Stimulated activated naive CD4-positive, alpha-beta T cell treated with Interleukin-2 at 50 U/mL for 16 hours (primary cell): ENCODE measurements around the gene GORASP2.

Source experiments
- DNase-seq: peaks from one replicate; lab custom pipeline; 2025; lab: John Stamatoyannopoulos, UW

GORASP2 gene

GRCh38 chr2:170923799-170924198 lies 5.3 kb upstream of the GORASP2 start:
- no peak for DNase-seq

DNA sequence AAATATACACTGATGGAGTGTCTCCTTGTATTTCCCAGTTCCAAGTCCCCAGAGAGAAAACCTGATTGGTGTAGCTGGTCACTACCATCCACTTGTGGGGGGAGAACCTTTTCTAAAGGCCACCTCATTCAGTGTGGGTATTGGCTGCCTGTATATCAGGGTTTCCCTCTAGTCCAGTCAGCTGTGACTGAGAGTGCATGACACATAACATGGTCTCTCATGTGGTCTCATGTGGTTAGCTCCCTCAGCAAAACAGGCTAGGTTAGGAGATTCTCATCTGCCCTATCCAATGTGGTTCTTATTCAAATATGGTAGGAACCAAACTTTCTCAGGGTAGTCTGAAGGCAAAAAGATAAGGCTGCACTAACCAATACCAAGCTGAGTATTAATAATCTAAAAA lies 4.1 kb upstream of the GORASP2 start:
- no peak for DNase-seq

GRCh38 chr2:170925923-170926322 lies 3.1 kb upstream of the GORASP2 start:
- no peak for DNase-seq

DNA sequence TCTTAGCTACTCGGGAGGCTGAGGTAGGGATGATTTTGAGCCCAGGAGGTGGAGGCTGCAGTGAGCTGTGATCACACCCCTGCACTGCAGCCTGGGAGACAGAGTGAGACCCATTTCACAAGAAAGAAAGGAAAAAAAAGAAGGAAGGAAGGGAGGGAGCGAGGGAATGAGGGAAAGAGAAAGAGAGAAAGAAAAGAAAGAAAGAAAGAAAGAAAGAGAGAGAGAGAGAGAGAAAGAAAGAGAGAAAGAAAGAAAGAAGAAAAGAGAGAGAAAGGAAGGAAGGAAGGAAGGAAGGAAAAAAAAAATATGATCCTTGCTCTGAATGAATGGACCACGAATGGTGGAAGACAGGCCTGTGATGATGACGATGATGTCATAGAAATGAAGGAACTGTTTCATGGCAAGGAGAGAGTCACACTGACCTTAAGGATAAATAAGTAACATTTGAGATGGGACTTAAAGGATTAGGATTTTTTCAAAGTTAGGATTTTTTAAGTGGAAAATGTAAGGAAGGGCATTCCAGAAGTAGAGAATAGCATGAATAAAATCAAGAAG lies 2.2 kb upstream of the GORASP2 start:
- DNase-seq, result no peak

- DNase-seq, result no peak
These were observed 823 bp upstream of the GORASP2 start for GRCh38 chr2:170928036-170928823.

- peak; percentile 30 for DNase-seq
These were observed 615 bp downstream of the GORASP2 start for GRCh38 chr2:170929686-170930050.

DNA sequence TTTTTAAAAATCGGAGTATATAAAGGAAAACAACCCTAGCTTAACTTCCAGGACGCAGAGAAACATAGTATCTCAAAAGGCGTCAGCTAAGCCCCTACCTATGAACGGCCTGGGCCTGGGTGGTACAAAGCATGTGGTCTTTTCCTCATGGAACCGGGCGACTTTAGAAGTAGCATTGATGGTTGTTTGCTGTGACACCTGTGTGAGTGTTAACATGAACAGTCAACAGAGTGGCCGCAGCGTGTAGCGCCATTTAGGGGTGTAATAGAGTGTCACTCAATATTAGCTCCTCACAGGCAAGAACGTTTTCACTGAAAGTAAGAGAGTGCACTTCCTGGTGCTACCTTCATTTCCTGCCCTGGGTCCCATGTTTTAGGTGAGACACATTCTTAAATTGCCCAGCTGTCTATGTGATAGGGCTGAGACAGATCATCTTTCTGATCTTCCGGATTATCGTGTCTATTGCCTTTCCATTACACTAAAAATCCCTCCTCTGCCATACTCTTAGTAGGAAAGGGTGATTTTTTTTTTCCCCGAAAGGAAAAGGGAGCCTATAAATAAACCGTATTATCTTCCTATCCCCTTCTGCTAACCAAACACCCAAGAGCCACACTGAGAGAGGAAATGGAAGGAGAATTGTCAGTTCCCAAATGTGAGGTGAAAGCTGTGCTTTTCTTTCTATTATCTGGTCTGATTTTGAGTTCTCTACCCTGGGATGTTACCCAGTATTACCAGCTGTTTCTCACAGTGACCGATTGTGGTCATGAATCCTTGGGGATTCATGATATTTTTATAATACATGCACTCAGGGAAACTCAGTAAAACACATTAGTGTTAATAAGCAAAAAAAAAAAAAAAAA lies 1.3 kb downstream of the GORASP2 start:
- DNase-seq, result peak; percentile 48

GRCh38 chr2:170930991-170931266 lies 1.9 kb downstream of the GORASP2 start:
- DNase-seq, result no peak

DNA sequence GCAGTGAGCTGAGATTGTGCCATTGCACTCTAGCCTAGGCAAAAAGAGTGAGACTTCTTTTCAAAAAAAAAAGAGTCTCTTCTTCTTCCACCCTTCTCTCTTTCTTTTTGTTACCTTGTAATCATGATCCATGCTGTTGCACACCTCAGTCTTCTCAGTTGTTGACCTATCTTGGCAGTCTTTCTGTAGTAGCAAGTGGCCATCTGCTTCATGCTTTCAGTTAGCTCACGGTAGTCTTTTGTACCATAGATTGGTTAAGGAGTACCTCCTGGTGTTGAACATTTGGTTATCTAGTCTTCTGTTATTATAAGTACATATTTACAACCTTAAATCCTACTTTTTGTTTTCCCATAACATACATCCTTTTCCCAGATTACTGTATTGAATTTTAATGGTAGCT lies 3.1 kb downstream of the GORASP2 start:
- no peak for DNase-seq

DNA sequence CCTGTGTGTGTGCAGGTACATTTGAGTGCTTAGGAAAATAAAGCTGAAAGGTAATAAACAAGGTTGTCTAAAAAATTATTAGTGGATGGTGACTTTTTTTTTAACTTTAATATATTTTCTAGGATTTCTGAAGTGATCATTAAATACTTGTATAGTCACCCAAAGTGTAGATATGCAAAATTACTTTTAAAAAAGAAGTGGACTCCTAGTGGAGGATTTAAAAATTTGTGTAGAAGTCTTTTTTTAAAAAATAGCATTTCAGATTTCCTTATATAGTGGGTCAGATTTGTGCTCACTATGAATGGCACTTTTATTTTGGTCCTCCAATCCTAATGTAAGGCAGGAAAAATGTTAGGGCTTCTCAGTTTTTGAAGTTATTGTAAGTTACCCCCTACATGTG lies 3.9 kb downstream of the GORASP2 start:
- DNase-seq, result no peak

- no peak for DNase-seq
These were observed 8.8 kb downstream of the GORASP2 start for GRCh38 chr2:170937709-170938379.

GRCh38 chr2:170940066-170940465 lies 11.0 kb downstream of the GORASP2 start:
- DNase-seq, result no peak

- DNase-seq, result no peak
These were observed 13.6 kb downstream of the GORASP2 start for GRCh38 chr2:170942615-170943014.

DNA sequence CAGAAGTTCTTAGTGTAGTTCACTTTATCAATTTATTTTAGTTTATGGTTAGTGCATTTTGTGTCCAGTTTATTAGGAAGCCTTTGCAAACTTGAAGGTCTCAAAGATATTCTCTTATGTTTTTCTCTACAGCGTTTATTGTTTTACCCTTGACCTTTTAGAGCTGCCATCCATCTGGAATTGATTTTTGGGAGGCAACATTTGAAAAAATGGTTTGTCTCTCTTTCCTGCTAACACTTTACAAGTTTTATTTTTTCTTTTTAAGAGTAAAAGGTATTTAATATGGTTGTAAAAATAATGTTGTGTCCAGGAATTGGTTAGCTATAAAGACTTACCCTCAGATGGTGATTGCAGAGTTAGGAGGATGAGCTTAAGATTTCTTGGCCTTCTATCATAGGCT lies 14.0 kb downstream of the GORASP2 start:
- no peak for DNase-seq

GRCh38 chr2:170943596-170943995 lies 14.5 kb downstream of the GORASP2 start:
- no peak for DNase-seq

DNA sequence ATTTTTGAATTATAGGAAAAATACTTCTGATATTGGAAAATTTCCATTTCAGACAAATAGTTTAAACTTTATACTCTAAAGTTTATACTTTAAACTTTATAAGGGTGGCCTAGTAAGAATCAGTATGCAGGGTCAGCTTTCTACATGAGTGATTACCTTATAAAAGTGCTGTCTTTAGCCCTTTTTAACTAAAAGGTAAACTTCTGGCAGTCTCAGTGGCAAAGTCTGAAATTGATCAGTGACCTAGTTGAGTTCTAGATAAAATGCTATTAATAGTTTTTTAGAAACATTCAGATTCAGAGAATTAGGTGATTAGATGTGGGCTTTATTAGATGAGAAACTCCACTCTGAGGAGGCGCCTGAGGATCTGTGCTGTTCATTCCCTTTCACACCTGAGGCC lies 15.5 kb downstream of the GORASP2 start:
- DNase-seq, result no peak

DNA sequence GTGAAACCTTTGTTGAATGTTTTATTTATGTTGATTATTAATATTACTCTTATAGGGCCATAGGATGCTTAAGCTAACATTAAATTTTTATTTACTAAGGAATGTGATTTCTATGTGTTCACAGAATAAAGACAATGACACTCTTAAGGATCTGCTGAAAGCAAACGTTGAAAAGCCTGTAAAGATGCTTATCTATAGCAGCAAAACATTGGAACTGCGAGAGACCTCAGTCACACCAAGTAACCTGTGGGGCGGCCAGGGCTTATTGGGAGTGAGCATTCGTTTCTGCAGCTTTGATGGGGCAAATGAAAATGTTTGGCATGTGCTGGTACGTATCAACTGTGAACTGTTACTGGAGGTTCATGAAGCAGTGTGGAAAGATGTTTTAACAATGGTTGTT lies 20.4 kb downstream of the GORASP2 start:
- DNase-seq, result no peak

DNA sequence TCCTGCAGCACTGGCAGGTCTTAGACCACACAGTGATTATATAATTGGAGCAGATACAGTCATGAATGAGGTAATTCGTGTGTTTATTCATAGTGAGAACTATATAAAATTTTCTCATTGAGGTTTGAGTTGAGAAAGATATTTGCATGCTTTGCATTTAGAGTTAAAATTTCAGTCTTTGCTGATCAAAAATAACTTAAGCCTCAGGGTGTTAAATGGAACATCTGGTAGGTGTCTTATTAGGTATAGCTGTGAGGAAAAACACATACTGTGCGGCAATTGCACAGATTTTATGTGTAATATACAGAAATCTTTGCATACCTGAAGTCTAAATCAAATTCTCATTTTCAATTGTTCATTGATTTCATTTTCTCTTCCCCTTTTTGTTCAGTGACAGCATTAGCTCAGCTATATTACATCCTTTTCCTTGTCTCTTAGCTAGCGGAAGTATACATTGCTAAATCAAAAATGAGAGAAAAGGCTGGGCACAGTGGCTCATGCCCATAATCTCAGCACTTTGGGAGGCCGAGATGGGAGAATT lies 21.2 kb downstream of the GORASP2 start:
- no peak for DNase-seq

GRCh38 chr2:170953941-170954340 lies 24.9 kb downstream of the GORASP2 start:
- DNase-seq, result no peak

- DNase-seq, result no peak
These were observed 34.3 kb downstream of the GORASP2 start for GRCh38 chr2:170963386-170963785.

DNA sequence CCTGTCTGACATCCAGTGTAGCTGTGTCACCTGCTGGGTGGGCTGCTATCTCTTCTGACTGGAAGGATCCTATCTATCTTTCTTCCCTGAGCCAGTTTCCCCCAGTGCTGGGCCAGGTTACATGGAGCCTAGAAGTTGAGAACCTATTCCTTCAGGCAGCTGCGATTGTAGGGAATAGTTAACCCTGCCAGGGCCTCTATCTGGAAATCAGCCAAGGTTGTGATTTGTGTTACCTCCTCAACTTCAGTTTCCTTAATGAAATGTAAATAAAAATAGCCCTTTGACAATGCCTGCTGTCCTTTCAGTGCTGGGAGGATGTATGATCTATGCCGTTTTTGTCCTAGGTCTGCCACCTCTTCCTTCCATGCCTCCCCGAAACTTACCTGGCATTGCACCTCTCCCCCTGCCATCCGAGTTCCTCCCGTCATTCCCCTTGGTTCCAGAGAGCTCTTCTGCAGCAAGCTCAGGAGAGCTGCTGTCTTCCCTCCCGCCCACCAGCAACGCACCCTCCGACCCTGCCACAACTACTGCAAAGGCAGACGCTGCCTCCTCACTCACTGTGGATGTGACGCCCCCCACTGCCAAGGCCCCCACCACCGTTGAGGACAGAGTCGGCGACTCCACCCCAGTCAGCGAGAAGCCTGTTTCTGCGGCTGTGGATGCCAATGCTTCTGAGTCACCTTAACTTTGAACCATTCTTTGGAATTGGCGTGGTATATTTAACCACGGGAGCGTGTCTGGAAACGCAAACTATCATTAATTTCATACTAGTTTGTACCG lies 36.6 kb downstream of the GORASP2 start:
- no peak for DNase-seq
